Urinary bladder (tissue), 4 donors: ENCODE data around the gene COL16A1. TPM values are rescaled to one million over a fixed set of nuclear protein-coding genes. Genes with fewer than 3 reads are reported as not detected.

Source experiments
- DNase-seq: peaks from one replicate; pipeline ENCODE4 v3.0.0-alpha.2; 2015; ENCODE audit errors: extremely low spot score
- H3K27ac ChIP-seq: one replicate; pipeline ENCODE4 v1.5.1; 2013; ENCODE audit warnings: low read depth, mild to moderate bottlenecking, moderate library complexity
- H3K36me3 ChIP-seq: one replicate; pipeline ENCODE4 v1.6.1; 2013; ENCODE audit warnings: mild to moderate bottlenecking, moderate library complexity; ENCODE audit not compliant: insufficient read depth
- H3K4me1 ChIP-seq: one replicate; pipeline ENCODE4 v1.6.1; 2013; ENCODE audit warnings: mild to moderate bottlenecking, moderate library complexity; ENCODE audit not compliant: insufficient read depth
- H3K4me3 ChIP-seq: one replicate; pipeline ENCODE4 v1.5.1; 2013; ENCODE audit warnings: low read depth, low read length
- WGBS: extraction: QIAGEN DNeasy Blood & Tissue Kit; methylation state at CpG from one replicate; pipeline ENCODE4 v1.1.7; 2013; 5-methylcytosine and 5-hydroxymethylcytosine counted together
- polyA plus RNA-seq: library from polyadenylated mRNA; stranded (reverse); fragments of 200-250 nt; gene quantifications from one replicate; pipeline ENCODE4 v1.2.3, GENCODE V29; 2013
- total RNA-seq: library from RNA; depleted of rRNA; stranded (reverse); fragments of >200 nt; gene quantifications from one replicate; pipeline ENCODE4 v1.2.3, GENCODE V29; 2014
- donor health status: healthy with polysubstance abuse.
- donor health status: healthy.

Gene COL16A1
- total and polyA plus RNA-seq, 2 donors = 166 to 217 TPM

- 59% methylated on average over 23 of the region's 23 CpGs for WGBS
Measured at GRCh38 chr1:31626223-31627207, 77.3 kb downstream of the COL16A1 start.

DNA sequence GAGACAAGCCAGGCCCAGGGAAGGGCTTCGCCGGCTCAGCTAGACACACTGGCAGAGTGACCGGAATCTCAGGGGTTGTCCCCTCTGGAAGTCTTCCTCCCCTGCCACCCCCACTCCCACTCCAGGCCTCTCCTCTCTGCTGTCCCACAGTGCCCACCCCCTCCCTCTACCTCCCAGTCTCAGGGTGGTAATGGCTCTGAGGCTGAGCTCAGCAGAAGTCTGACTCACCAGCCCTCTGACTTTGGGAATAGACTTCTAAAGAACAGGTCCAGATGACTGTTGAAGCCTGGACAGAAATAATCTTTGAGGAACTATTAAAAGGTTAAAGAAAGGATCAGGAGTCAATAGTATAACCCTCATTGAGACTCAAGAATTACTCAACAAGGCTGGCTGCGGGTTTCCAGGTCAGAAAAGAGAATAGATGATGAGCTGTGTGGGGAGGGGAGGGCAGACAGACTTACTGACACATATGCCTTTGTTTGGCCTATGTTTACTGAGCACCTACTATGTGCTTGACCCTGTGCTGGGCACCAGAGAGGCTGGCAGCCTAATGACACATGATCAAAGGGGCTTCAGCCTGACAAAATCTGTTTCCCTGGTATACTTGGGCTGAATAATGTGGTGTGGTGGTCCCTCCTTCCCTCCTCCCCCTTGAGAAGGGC lies 78.1 kb downstream of the COL16A1 start:
- Histone ChIP-seq H3K36me3 (no peaks in the 10 kb centered on the region), H3K4me1 (no peaks in the 10 kb centered on the region), H3K4me3 (no peak overlapping the region), H3K27ac (no peak overlapping the region)
- DNase-seq = no peak
- 85% methylated on average over 4 of the region's 4 CpGs for WGBS

More at GRCh38 chr1:31626223-31627207, 77.3 kb downstream of the COL16A1 start:
- Histone ChIP-seq H3K4me3 (no peak overlapping the region), H3K36me3 (no peaks in the 10 kb centered on the region), H3K4me1 (no peaks in the 10 kb centered on the region), H3K27ac (no peak overlapping the region)
- no peak for DNase-seq

GRCh38 chr1:31624731-31625514 lies 78.9 kb downstream of the COL16A1 start:
- H3K27ac ChIP-seq = no peak overlapping the region

DNA sequence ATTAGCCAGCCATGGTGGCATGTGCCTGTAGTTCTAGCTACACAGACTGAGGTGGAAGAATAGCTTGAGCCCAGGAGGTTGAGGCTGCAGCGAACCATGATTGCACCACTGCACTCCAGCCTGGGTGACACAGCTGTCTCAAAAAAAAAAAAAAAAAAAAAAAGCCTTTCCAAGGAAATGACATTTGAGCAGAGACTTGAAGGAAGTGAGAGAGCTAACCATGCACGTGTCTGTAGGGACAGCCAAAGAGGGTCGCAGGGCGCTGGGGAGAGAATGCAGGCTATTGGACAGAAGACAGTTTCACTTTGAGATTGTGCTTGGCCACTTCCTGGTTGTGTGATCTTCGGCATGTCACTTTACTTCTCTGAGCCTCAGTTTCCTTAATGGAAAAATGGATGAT lies 79.5 kb downstream of the COL16A1 start:
- DNase-seq = no peak
- Histone ChIP-seq H3K4me1 (no peaks in the 10 kb centered on the region), H3K36me3 (no peaks in the 10 kb centered on the region), H3K27ac (no peak overlapping the region), H3K4me3 (no peak overlapping the region)
- 80% methylated on average over 5 of the region's 5 CpGs for WGBS

More at GRCh38 chr1:31624731-31625514, 78.9 kb downstream of the COL16A1 start:
- Histone ChIP-seq H3K4me3 (no peak overlapping the region), H3K4me1 (no peaks in the 10 kb centered on the region), H3K36me3 (no peaks in the 10 kb centered on the region)
- DNase-seq = no peak
- 90% methylated on average over 16 of the region's 16 CpGs for WGBS

- Histone ChIP-seq H3K27ac (no peak overlapping the region), H3K4me3 (no peak overlapping the region), H3K4me1 (no peaks in the 10 kb centered on the region), H3K36me3 (no peaks in the 10 kb centered on the region)
- no peak for DNase-seq
- WGBS = 92% methylated on average over 12 of the region's 12 CpGs
Measured at GRCh38 chr1:31623365-31623764, 80.5 kb downstream of the COL16A1 start.

- WGBS = 75% methylated on average over 15 of the region's 15 CpGs
- Histone ChIP-seq H3K4me3 (no peak overlapping the region), H3K27ac (no peak overlapping the region), H3K36me3 (no peaks in the 10 kb centered on the region), H3K4me1 (no peaks in the 10 kb centered on the region)
- DNase-seq = no peak
Measured at GRCh38 chr1:31621847-31622730, 81.7 kb downstream of the COL16A1 start.

DNA sequence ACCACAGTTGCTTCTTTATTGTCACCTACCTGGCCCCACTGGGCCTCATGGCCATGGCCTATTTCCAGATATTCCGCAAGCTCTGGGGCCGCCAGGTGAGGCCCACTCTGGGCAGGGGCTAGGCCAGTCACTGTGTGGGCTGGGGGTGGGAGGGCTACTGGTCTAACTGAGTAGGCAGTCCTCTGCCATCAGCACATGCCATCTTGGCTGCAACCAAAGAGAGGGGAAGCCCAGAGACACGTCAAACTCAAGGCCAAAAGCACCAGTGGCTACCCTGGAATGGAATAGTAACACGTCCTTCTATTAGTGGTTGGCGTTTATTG lies 82.4 kb downstream of the COL16A1 start:
- Histone ChIP-seq H3K36me3 (no peaks in the 10 kb centered on the region), H3K4me1 (no peaks in the 10 kb centered on the region), H3K27ac (no peak overlapping the region), H3K4me3 (no peak overlapping the region)
- no peak for DNase-seq
- WGBS = 94% methylated on average over 5 of the region's 5 CpGs

DNA sequence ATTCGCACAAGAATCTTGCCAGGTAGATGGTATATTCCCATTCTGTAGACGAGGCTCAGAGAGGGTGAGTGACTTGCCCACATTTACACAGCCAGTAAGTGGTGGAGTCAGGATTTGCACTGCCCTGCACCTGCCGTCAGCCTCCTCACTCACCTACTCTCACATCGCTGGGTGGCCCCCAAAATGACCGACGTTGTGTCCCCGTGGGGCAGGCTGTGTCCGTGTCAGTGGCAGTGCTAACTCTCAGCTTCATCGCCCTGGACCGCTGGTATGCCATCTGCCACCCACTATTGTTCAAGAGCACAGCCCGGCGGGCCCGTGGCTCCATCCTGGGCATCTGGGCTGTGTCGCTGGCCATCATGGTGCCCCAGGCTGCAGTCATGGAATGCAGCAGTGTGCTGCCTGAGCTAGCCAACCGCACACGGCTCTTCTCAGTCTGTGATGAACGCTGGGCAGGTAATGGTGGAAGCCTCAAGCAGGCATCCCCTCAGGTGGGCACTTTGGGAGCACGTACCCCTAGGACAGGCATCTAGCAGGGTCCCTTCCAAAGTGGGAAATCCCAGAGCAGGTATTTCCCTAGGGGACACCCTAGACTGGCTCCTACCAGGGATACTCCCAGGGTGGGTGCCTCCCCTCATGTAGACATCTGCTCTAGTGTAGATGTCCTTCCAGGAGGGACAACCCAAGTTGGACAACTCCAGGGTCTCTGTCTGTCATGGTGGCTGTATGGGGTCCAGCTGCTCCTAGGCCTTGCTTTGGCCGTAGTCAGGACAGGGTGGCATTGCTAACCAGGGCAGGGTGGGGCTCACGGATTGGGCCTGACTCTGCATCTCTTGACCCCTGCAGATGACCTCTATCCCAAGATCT lies 83.0 kb downstream of the COL16A1 start:
- Histone ChIP-seq H3K36me3 (no peaks in the 10 kb centered on the region), H3K4me1 (no peaks in the 10 kb centered on the region), H3K4me3 (no peak overlapping the region), H3K27ac (no peak overlapping the region)
- DNase-seq = no peak
- WGBS = 94% methylated on average over 20 of the region's 20 CpGs

- H3K36me3 ChIP-seq = no peaks in the 10 kb centered on the region
- DNase-seq = no peak
- H3K27ac ChIP-seq = no peak overlapping the region
- no peaks in the 10 kb centered on the region for H3K4me1 ChIP-seq
- no peak overlapping the region for H3K4me3 ChIP-seq
- WGBS = 81% methylated on average over 23 of the region's 23 CpGs
Measured at GRCh38 chr1:31618916-31619846, 84.6 kb downstream of the COL16A1 start.

DNA sequence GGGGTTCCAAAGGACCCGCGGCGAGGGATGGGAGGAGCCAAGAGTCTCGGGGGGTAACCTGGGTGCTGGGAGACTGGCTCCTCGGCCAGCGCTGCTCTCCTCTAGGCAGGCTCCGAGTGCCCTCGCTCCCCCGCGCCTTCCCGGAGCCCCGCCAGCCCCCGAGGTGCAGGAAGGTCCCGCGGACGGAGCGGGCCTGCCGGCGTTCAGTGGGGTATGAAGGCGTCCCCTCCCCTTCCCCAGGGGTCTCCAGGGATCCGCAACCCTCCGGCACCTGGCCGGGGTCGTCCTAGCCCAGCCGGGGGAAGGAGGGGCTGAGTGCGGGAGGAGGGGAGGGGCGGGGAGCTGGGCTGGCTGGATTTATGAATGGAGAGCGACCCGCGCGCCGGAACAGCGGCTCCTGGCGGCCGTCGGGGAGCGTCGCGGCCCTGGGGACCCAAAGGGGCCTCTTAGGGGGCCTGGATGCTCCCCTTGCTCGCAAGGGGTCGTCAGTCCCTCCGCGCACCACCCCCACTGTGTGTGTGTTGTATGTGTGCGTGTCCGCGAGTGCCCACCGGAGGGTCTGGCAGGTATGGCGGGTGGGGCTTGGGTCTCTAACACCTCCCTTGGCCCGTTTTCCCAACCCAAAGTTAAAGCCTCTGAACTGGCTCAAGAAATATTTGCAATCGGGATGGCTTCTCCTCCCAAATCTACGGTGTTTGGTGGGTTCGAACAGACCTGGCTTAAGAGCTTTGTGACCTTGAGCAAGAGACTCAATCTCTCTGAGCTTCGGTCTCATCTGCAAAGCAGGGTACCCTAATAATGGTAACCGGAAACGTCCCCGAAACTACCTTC lies 85.7 kb downstream of the COL16A1 start:
- no peaks in the 10 kb centered on the region for H3K36me3 ChIP-seq
- H3K27ac ChIP-seq = no peak overlapping the region
- peak overlapping the region; percentile 35 for H3K4me3 ChIP-seq
- DNase-seq = no peak
- 11% methylated on average over 56 of the region's 56 CpGs for WGBS
- no peaks in the 10 kb centered on the region for H3K4me1 ChIP-seq
